SK-N-SH treated with all-trans-retinoic acid at 6 μM for 48 hours (cell line): ENCODE results near the gene CASP4.

Experiments used
- ATAC-seq: fragments of 200-7000 bp; cut with Tn5 transposase; 3 replicates; pipeline ENCODE4 v1.9.1; 2020; ENCODE audit warnings: mild to moderate bottlenecking, moderate library complexity
- BACH2 ChIP-seq: fragments of 250-450 bp; sonication (Bioruptor Pico); IDR thresholded peaks from 2 replicates; pipeline ENCODE4 v1.9.0; 2021; ENCODE audit warnings: mild to moderate bottlenecking, borderline replicate concordance
- CREB5 ChIP-seq: fragments of 250-450 bp; sonication (Bioruptor Pico); IDR thresholded peaks from 2 replicates; pipeline ENCODE4 v1.5.1; 2020; ENCODE audit warnings: low read depth, mild to moderate bottlenecking, moderate library complexity
- CSDC2 ChIP-seq: fragments of 250-450 bp; sonication (Bioruptor Pico); IDR thresholded peaks from 2 replicates; pipeline ENCODE4 v1.5.0; 2020; ENCODE audit warnings: mild to moderate bottlenecking, moderate library complexity
- CSRNP3 ChIP-seq: fragments of 250-450 bp; sonication (Bioruptor Pico); IDR thresholded peaks from 2 replicates; pipeline ENCODE4 v1.5.1; 2021; ENCODE audit warnings: mild to moderate bottlenecking, moderate library complexity
- ESRRG ChIP-seq: fragments of 250-450 bp; sonication (Bioruptor Pico); IDR thresholded peaks from 2 replicates; pipeline ENCODE4 v1.6.1; 2021; ENCODE audit warnings: mild to moderate bottlenecking
- GLIS3 ChIP-seq: fragments of 250-450 bp; sonication (Bioruptor Pico); IDR thresholded peaks from 2 replicates; pipeline ENCODE4 v1.5.0; 2020; ENCODE audit warnings: mild to moderate bottlenecking, moderate library complexity
- OSR1 ChIP-seq: fragments of 250-450 bp; sonication (Bioruptor Pico); IDR thresholded peaks from 2 replicates; pipeline ENCODE4 v1.8.0; 2022; ENCODE audit warnings: moderate library complexity, mild to moderate bottlenecking, inconsistent platforms
- PATZ1 ChIP-seq: fragments of 250-450 bp; sonication (Bioruptor Pico); IDR thresholded peaks from 2 replicates; pipeline ENCODE4 v1.8.0; 2020; ENCODE audit warnings: mild to moderate bottlenecking, moderate library complexity, borderline replicate concordance
- POU6F1 ChIP-seq: fragments of 250-450 bp; sonication (Bioruptor Pico); IDR thresholded peaks from 2 replicates; pipeline ENCODE4 v1.8.0; 2021; ENCODE audit warnings: low read depth, mild to moderate bottlenecking, moderate library complexity, borderline replicate concordance
- PPARA ChIP-seq: fragments of 250-450 bp; sonication (Bioruptor Pico); IDR thresholded peaks from 2 replicates; pipeline ENCODE4 v1.5.0; 2020; ENCODE audit warnings: mild to moderate bottlenecking, borderline replicate concordance
- RARB ChIP-seq: fragments of 250-450 bp; sonication (Bioruptor Pico); IDR thresholded peaks from 2 replicates; pipeline ENCODE4 v1.8.0; 2021; ENCODE audit warnings: mild to moderate bottlenecking, moderate library complexity
- TCF4 ChIP-seq: fragments of 250-450 bp; sonication (Bioruptor Pico); IDR thresholded peaks from 2 replicates; pipeline ENCODE4 v1.8.0; 2021; ENCODE audit warnings: mild to moderate bottlenecking, moderate library complexity, borderline replicate concordance
- TOX ChIP-seq: fragments of 250-450 bp; sonication (Bioruptor Pico); IDR thresholded peaks from 2 replicates; pipeline ENCODE4 v1.8.0; 2021; ENCODE audit warnings: mild to moderate bottlenecking, moderate library complexity, borderline replicate concordance
- TSHZ2 ChIP-seq: fragments of 250-450 bp; sonication (Bioruptor Pico); IDR thresholded peaks from 2 replicates; pipeline ENCODE4 v1.5.0; 2020; ENCODE audit warnings: mild to moderate bottlenecking, moderate library complexity
- ZC3H10 ChIP-seq: fragments of 250-450 bp; sonication (Bioruptor Pico); IDR thresholded peaks from 2 replicates; pipeline ENCODE4 v1.5.1; 2021; ENCODE audit warnings: mild to moderate bottlenecking, moderate library complexity
- ZFP3 ChIP-seq: fragments of 250-450 bp; sonication (Bioruptor Pico); IDR thresholded peaks from 2 replicates; pipeline ENCODE4 v1.5.0; 2020; ENCODE audit warnings: mild to moderate bottlenecking, moderate library complexity
- ZFP30 ChIP-seq: fragments of 450-650 bp; formaldehyde crosslinking; IDR thresholded peaks from 2 replicates; pipeline ENCODE4 v1.5.0; 2022; ENCODE audit warnings: mild to moderate bottlenecking, moderate library complexity
- ZNF565 ChIP-seq: fragments of 450-650 bp; formaldehyde crosslinking; conservative IDR thresholded peaks from 2 replicates; pipeline ENCODE4 v1.5.0; 2020; ENCODE audit warnings: low read depth, mild to moderate bottlenecking, moderate library complexity
- ZNF70 ChIP-seq: fragments of 450-650 bp; formaldehyde crosslinking; IDR thresholded peaks from 2 replicates; pipeline ENCODE4 v1.5.0; 2020; ENCODE audit warnings: mild to moderate bottlenecking, moderate library complexity
- ZNF8 ChIP-seq: fragments of 450-650 bp; formaldehyde crosslinking; IDR thresholded peaks from 2 replicates; pipeline ENCODE4 v1.5.0; 2020; ENCODE audit warnings: mild to moderate bottlenecking, moderate library complexity

CASP4 gene

GRCh38 chr11:104898685-104899013, 69.7 kb downstream of the CASP4 start:
- ATAC-seq, result no peak
- no peak for TF ChIP-seq ZNF565 (CRISPR knock-in tag)
- TF ChIP-seq ZC3H10, result no peak
- no peak for TF ChIP-seq CSDC2 (CRISPR knock-in tag)
- no peak for TF ChIP-seq CREB5 (CRISPR knock-in tag)
- TF ChIP-seq, all 23 proteins: peak for 0

- no peak for ATAC-seq
- no peak for TF ChIP-seq BACH2 (CRISPR knock-in tag)
- no peak for TF ChIP-seq ZNF565 (CRISPR knock-in tag)
These were observed 70.3 kb downstream of the CASP4 start, which contains the start of gene CASP12 for GRCh38 chr11:104897891-104898684. Gene CASP12 (minus strand): TSS chr11:104898460.

GRCh38 chr11:104895634-104896033, 72.7 kb downstream of the CASP4 start:
- TF ChIP-seq TOX (no peak), PPARA (CRISPR knock-in tag) (no peak), ZC3H10 (no peak), ESRRG (CRISPR knock-in tag) (no peak), ZFP30 (CRISPR knock-in tag) (no peak), TCF4 (CRISPR knock-in tag) (no peak), PATZ1 (CRISPR knock-in tag) (no peak), RARB (no peak), CREB5 (CRISPR knock-in tag) (no peak), GLIS3 (CRISPR knock-in tag) (no peak), ZNF565 (CRISPR knock-in tag) (no peak), TSHZ2 (CRISPR knock-in tag) (no peak), ZFP3 (no peak), ZNF8 (CRISPR knock-in tag) (no peak), ZNF70 (CRISPR knock-in tag) (no peak), POU6F1 (CRISPR knock-in tag) (no peak), OSR1 (CRISPR knock-in tag) (no peak), CSRNP3 (no peak)
- no peak for ATAC-seq
